HepG2 (cell line): Measurements from ENCODE around the gene KLF3. TPM values are rescaled to one million over a fixed set of nuclear protein-coding genes. Genes with fewer than 3 reads are reported as not detected.

Experiments
- ATAD3A ChIP-seq: sonication (generic); formaldehyde crosslinking; IDR thresholded peaks from 2 replicates; pipeline ENCODE4 v1.4.0; 2020; ENCODE audit warnings: missing genetic modification reagents
- CBX5 ChIP-seq: sonication (generic); formaldehyde crosslinking; IDR thresholded peaks from 2 replicates; pipeline ENCODE4 v1.4.0; 2020; ENCODE audit warnings: missing genetic modification reagents, borderline replicate concordance
- DPF2 ChIP-seq: sonication (generic); formaldehyde crosslinking; IDR thresholded peaks from 2 replicates; pipeline ENCODE4 v1.4.0; 2020; ENCODE audit warnings: mild to moderate bottlenecking, low read depth, missing genetic modification reagents, borderline replicate concordance
- GABPA ChIP-seq, 2 experiments: IDR thresholded peaks; 2 replicates each; pipeline ENCODE4 v1.6.1; 2011 to 2016; ENCODE audit warnings: low read depth in 2 of 2, low read length in 1 of 2, missing biosample characterization in 1 of 2, missing genetic modification characterization in 1 of 2
- GATA4 ChIP-seq: sonication (generic); IDR thresholded peaks from 2 replicates; pipeline ENCODE4 v1.6.1; 2016; ENCODE audit warnings: antibody characterized with exemption, low read depth, borderline replicate concordance
- ISX ChIP-seq: sonication (generic); formaldehyde crosslinking; conservative IDR thresholded peaks from 2 replicates; pipeline ENCODE4 v1.5.0; 2020; ENCODE audit warnings: missing genetic modification reagents
- KAT8 ChIP-seq: IDR thresholded peaks from 2 replicates; pipeline ENCODE4 v1.6.1; 2016; ENCODE audit warnings: missing genetic modification reagents, missing compliant biosample characterization
- PATZ1 ChIP-seq: sonication (generic); formaldehyde crosslinking; IDR thresholded peaks from 2 replicates; pipeline ENCODE4 v1.4.0; 2020; ENCODE audit warnings: missing genetic modification reagents
- RBFOX2 ChIP-seq: fragments of 200-400 bp; formaldehyde crosslinking; IDR thresholded peaks from 2 replicates; pipeline ENCODE4 v1.6.1; 2017; ENCODE audit warnings: low read depth, mild to moderate bottlenecking, low read length
- RCOR2 ChIP-seq: IDR thresholded peaks from 2 replicates; pipeline ENCODE4 v1.6.1; 2016; ENCODE audit warnings: missing biosample characterization, missing genetic modification reagents
- RNF2 ChIP-seq: fragments of 450-650 bp; conservative IDR thresholded peaks from 2 replicates; pipeline ENCODE4 v1.6.1; 2016; ENCODE audit warnings: low read depth
- SIN3B ChIP-seq: fragments of 150-350 bp; IDR thresholded peaks from 2 replicates; pipeline ENCODE4 v1.6.1; 2014; ENCODE audit warnings: low read length
- YEATS2 ChIP-seq: sonication (generic); formaldehyde crosslinking; IDR thresholded peaks from 2 replicates; pipeline ENCODE4 v1.4.0; 2020; ENCODE audit warnings: missing genetic modification reagents, borderline replicate concordance
- YY1 ChIP-seq: IDR thresholded peaks from 2 replicates; pipeline ENCODE4 v1.6.1; 2011; ENCODE audit warnings: low read length, low read depth, moderate library complexity, mild to moderate bottlenecking; ENCODE audit not compliant: insufficient read depth, insufficient replicate concordance
- ZNF546 ChIP-seq: sonication (generic); formaldehyde crosslinking; conservative IDR thresholded peaks from 2 replicates; pipeline ENCODE4 v1.8.1; 2023; ENCODE audit warnings: mild to moderate bottlenecking, missing genetic modification reagents
- ZNF563 ChIP-seq: sonication (generic); formaldehyde crosslinking; IDR thresholded peaks from 2 replicates; pipeline ENCODE4 v1.8.0; 2022; ENCODE audit warnings: mild to moderate bottlenecking, moderate library complexity, missing genetic modification reagents
- ZNF576 ChIP-seq: sonication (generic); formaldehyde crosslinking; IDR thresholded peaks from 2 replicates; pipeline ENCODE4 v1.4.0; 2020; ENCODE audit warnings: mild to moderate bottlenecking, missing genetic modification reagents
- ZNF691 ChIP-seq: sonication (generic); formaldehyde crosslinking; IDR thresholded peaks from 2 replicates; pipeline ENCODE4 v1.4.0; 2020; ENCODE audit warnings: missing genetic modification reagents, low read depth, mild to moderate bottlenecking, borderline replicate concordance
- ZNF713 ChIP-seq: sonication (generic); formaldehyde crosslinking; IDR thresholded peaks from 2 replicates; pipeline ENCODE4 v1.4.0; 2020; ENCODE audit warnings: mild to moderate bottlenecking, missing genetic modification reagents
- ZNF788 ChIP-seq: sonication (generic); formaldehyde crosslinking; IDR thresholded peaks from 2 replicates; pipeline ENCODE4 v1.5.0; 2020; ENCODE audit warnings: mild to moderate bottlenecking, missing genetic modification reagents, borderline replicate concordance
- polyA plus RNA-seq, 8 experiments: library from polyadenylated mRNA; depleted of rRNA in 3 of 8; stranded (reverse) in 7 of 8; unstranded in 1 of 8; fragments of >200 nt; fragmentation: Illumina TruSeq in 4 of 8; extraction: Trizol in 4 of 8; gene quantifications; 2 replicates each; pipeline versions ENCODE4 v1.2.1 to v1.2.3, GENCODE V29; 2011 to 2016; ENCODE audit warnings: low read depth in 4 of 8, missing spikeins in 1 of 8, mixed read lengths in 1 of 8; ENCODE audit not compliant: insufficient read depth in 1 of 8
- total RNA-seq, 5 experiments: library from RNA; depleted of rRNA; stranded (reverse); fragments of >200 nt; fragmentation: Illumina TruSeq; extraction: Trizol; gene quantifications; 2 replicates each; pipeline ENCODE4 v1.2.3, GENCODE V29; 2016; ENCODE audit warnings: low read depth in 1 of 5

KLF3 gene
- total and polyA plus RNA-seq, 2 of the 13 experiments (the other 11 are each of a cell fraction or from before 2014, with no cell fraction given) = 29.1 to 37.8 TPM

- TF ChIP-seq ZNF691 (CRISPR knock-in tag) (peak; percentile 60; the same call in 1 of the 2 replicates), DPF2 (CRISPR knock-in tag) (peak; percentile 97), ISX (CRISPR knock-in tag) (no peak), PATZ1 (CRISPR knock-in tag) (peak; percentile 94), YY1 (no peak), ATAD3A (CRISPR knock-in tag) (no peak), ZNF563 (CRISPR knock-in tag) (no peak), YEATS2 (CRISPR knock-in tag) (peak; percentile 68; the same call in 1 of the 2 replicates), ZNF713 (CRISPR knock-in tag) (no peak), ZNF788 (CRISPR knock-in tag) (0 out of 2 replicates have a peak, but pooled peaks have one; percentile 67), SIN3B (no peak), RNF2 (no peak), GATA4 (peak; percentile 97), GABPA (IDR thresholded peaks at IDR 0.05; ENCODE audit: low read depth, low read length) (no peak), GABPA (CRISPR knock-in tag; IDR thresholded peaks at IDR 0.05; ENCODE audit: low read depth) (peak; percentile 68), RCOR2 (CRISPR knock-in tag) (peak; percentile 97), KAT8 (peak; percentile 83), ZNF576 (CRISPR knock-in tag) (no peak), RBFOX2 (peak; percentile 59), CBX5 (CRISPR knock-in tag) (peak; percentile 75; the same call in 1 of the 2 replicates), ZNF546 (CRISPR knock-in tag) (no peak)
Measured at GRCh38 chr4:38673130-38673978, 9.4 kb downstream of the KLF3 start (continued).
